H1 (cell line): ENCODE data around the gene TCERG1L. TPM values are rescaled to one million over a fixed set of nuclear protein-coding genes. Genes with fewer than 3 reads are reported as not detected.

Experiments
- CTCF ChIA-PET: fragments of 300-600 bp; sonication (Branson Sonifier 250); formaldehyde crosslinking; loops from one replicate; lab custom pipeline; 2021; ENCODE audit not compliant: partially characterized antibody; lab: Charles Lee
- POLR2A ChIA-PET: fragments of 300-600 bp; sonication (Branson Sonifier 250); formaldehyde crosslinking; loops from one replicate; lab custom pipeline; 2021; ENCODE audit warnings: inconsistent platforms; ENCODE audit not compliant: partially characterized antibody; lab: Charles Lee
- DNase-seq, 2 experiments: peaks; one replicate each; pipeline versions ENCODE4 v3.0.0 to v3.0.0-alpha.2; 2010 to 2022; ENCODE audit warnings: low spot score in 2 of 2, low read depth in 1 of 2, mixed read lengths in 1 of 2
- FAIRE-seq: peaks from 2 replicates; lab custom pipeline; 2011; peaks lifted over from hg19 to GRCh38; lab: Jason Lieb, UNC
- H2AFZ ChIP-seq: 2 replicates; pipeline ENCODE4 v1.8.1; 2012; ENCODE audit warnings: low read length, inconsistent platforms
- H2AK5ac ChIP-seq: 2 replicates; pipeline ENCODE4 v1.6.1; 2013; ENCODE audit warnings: low read depth, low read length
- H2BK120ac ChIP-seq: replicated peaks from 2 replicates; pipeline ENCODE3; 2013; ENCODE audit warnings: low read depth, low read length, inconsistent platforms
- H2BK12ac ChIP-seq: 2 replicates; pipeline ENCODE4 v1.6.1; 2013; ENCODE audit warnings: low read depth, low read length
- H2BK15ac ChIP-seq: 2 replicates; pipeline ENCODE4 v1.6.1; 2013; ENCODE audit warnings: low read length
- H2BK20ac ChIP-seq: 2 replicates; pipeline ENCODE4 v1.6.1; 2013; ENCODE audit warnings: low read length
- H2BK5ac ChIP-seq: 2 replicates; pipeline ENCODE4 v1.6.1; 2013; ENCODE audit warnings: low read depth, low read length
- H3K14ac ChIP-seq: 2 replicates; pipeline ENCODE4 v1.6.1; 2013; ENCODE audit warnings: inconsistent platforms; ENCODE audit not compliant: insufficient read length
- H3K18ac ChIP-seq: 2 replicates; pipeline ENCODE4 v1.6.1; 2013; ENCODE audit warnings: low read length; ENCODE audit errors: extremely low read depth
- H3K23ac ChIP-seq: 2 replicates; pipeline ENCODE4 v1.6.1; 2013; ENCODE audit warnings: inconsistent platforms; ENCODE audit not compliant: insufficient read length
- H3K23me2 ChIP-seq: 2 replicates; pipeline ENCODE4 v1.6.1; 2013; ENCODE audit warnings: low read depth, low read length
- H3K27ac ChIP-seq: 2 replicates; pipeline ENCODE4 v1.6.1; 2011; ENCODE audit warnings: low read depth, low read length, inconsistent platforms
- H3K27me3 ChIP-seq, 4 experiments: replicated peaks in 1 of 4; 1 replicate in 1 of 4; 2 replicates in 3 of 4; pipeline versions ENCODE4 v1.6.1 to v1.8.1; 2011 to 2013; ENCODE audit warnings: low read length in 3 of 4, mild to moderate bottlenecking in 3 of 4, inconsistent platforms in 2 of 4, mixed read lengths in 2 of 4, moderate library complexity in 1 of 4; ENCODE audit not compliant: control insufficient read depth in 3 of 4, insufficient read depth in 3 of 4; ENCODE audit errors: extremely low read depth in 1 of 4
- H3K36me3 ChIP-seq, 4 experiments: 2 replicates each; pipeline versions ENCODE4 v1.6.1 to v1.8.1; 2011 to 2013; ENCODE audit warnings: mild to moderate bottlenecking in 4 of 4, low read length in 3 of 4, moderate library complexity in 2 of 4, control low read depth in 1 of 4, inconsistent platforms in 1 of 4; ENCODE audit not compliant: insufficient read depth in 4 of 4, control insufficient read depth in 2 of 4
- H3K4ac ChIP-seq: replicated peaks from 2 replicates; pipeline ENCODE3; 2013; ENCODE audit warnings: low read length, low read depth, mixed read lengths, inconsistent platforms; ENCODE audit not compliant: insufficient read length
- H3K4me1 ChIP-seq, 4 experiments: replicated peaks in 1 of 4; 1 replicate in 1 of 4; 2 replicates in 3 of 4; pipeline versions ENCODE4 v1.6.1 to v1.8.1; 2011 to 2013; ENCODE audit warnings: low read length in 3 of 4, inconsistent platforms in 2 of 4, mixed read lengths in 1 of 4; ENCODE audit not compliant: insufficient read depth in 4 of 4, control insufficient read depth in 3 of 4
- H3K4me2 ChIP-seq, 2 experiments: 2 replicates each; pipeline versions ENCODE4 v1.6.1 to v1.8.1; 2011 to 2013; ENCODE audit warnings: low read depth in 2 of 2, low read length in 2 of 2, control low read depth in 1 of 2, inconsistent platforms in 1 of 2, mild to moderate bottlenecking in 1 of 2; ENCODE audit not compliant: insufficient read depth in 1 of 2
- H3K4me3 ChIP-seq, 4 experiments: fragments of 200-600, 300-600 bp in 1 of 4; sonication (generic), shearing (Covaris generic), sonication (Bioruptor Twin) in 1 of 4; 2 replicates each; pipeline versions ENCODE4 v1.5.1 to v1.8.1; 2011 to 2016; ENCODE audit warnings: low read length in 4 of 4, low read depth in 3 of 4, control low read depth in 2 of 4, inconsistent platforms in 2 of 4, mild to moderate bottlenecking in 2 of 4, mixed read lengths in 1 of 4, moderate library complexity in 1 of 4; ENCODE audit not compliant: insufficient read depth in 2 of 4; ENCODE audit errors: extremely low read depth in 1 of 4
- H3K56ac ChIP-seq: replicated peaks from 2 replicates; pipeline ENCODE3; 2013; ENCODE audit warnings: low read depth, mild to moderate bottlenecking, mixed read lengths, low read length, inconsistent platforms; ENCODE audit not compliant: insufficient read length
- H3K79me1 ChIP-seq: 2 replicates; pipeline ENCODE4 v1.6.1; 2013; ENCODE audit warnings: low read depth, low read length, control low read depth
- H3K79me2 ChIP-seq, 2 experiments: 2 replicates each; pipeline versions ENCODE4 v1.6.1 to v1.8.1; 2012 to 2013; ENCODE audit warnings: low read length in 2 of 2, mild to moderate bottlenecking in 2 of 2, inconsistent platforms in 1 of 2; ENCODE audit not compliant: insufficient read depth in 2 of 2, control insufficient read depth in 1 of 2
- H3K9ac ChIP-seq, 4 experiments: replicated peaks in 1 of 4; 1 replicate in 1 of 4; 2 replicates in 3 of 4; pipeline versions ENCODE4 v1.6.1 to v1.8.1; 2011 to 2013; ENCODE audit warnings: low read depth in 3 of 4, low read length in 3 of 4, control low read depth in 2 of 4, mild to moderate bottlenecking in 2 of 4, moderate library complexity in 2 of 4, inconsistent platforms in 1 of 4; ENCODE audit errors: extremely low read depth in 1 of 4
- H3K9me3 ChIP-seq, 2 experiments: 2 replicates each; pipeline versions ENCODE4 v1.6.1 to v1.8.1; 2012 to 2013; ENCODE audit warnings: mild to moderate bottlenecking in 2 of 2, moderate library complexity in 2 of 2, control low read depth in 1 of 2, inconsistent platforms in 1 of 2, low read depth in 1 of 2, low read length in 1 of 2, mixed read lengths in 1 of 2; ENCODE audit not compliant: insufficient read depth in 2 of 2
- H4K20me1 ChIP-seq, 2 experiments: replicated peaks in 1 of 2; 2 replicates each; pipeline versions ENCODE3 to v1.8.1; 2011 to 2013; ENCODE audit warnings: inconsistent platforms in 2 of 2, low read length in 2 of 2, mild to moderate bottlenecking in 1 of 2; ENCODE audit not compliant: insufficient read depth in 2 of 2, control insufficient read depth in 1 of 2
- H4K5ac ChIP-seq: 2 replicates; pipeline ENCODE4 v1.6.1; 2013; ENCODE audit warnings: low read length, low read depth, mixed read lengths, inconsistent platforms; ENCODE audit not compliant: insufficient read length
- H4K8ac ChIP-seq: 2 replicates; pipeline ENCODE4 v1.8.0; 2013; ENCODE audit warnings: mild to moderate bottlenecking, moderate library complexity, low read length, inconsistent platforms; ENCODE audit not compliant: insufficient read depth; ENCODE audit errors: extremely low read depth
- H4K91ac ChIP-seq: replicated peaks from 2 replicates; pipeline ENCODE3; 2013; ENCODE audit warnings: low read length, mixed read lengths, inconsistent platforms; ENCODE audit not compliant: insufficient read length
- FOSL1 ChIP-seq: IDR thresholded peaks from 2 replicates; pipeline ENCODE4 v1.6.1; 2011; ENCODE audit warnings: mild to moderate bottlenecking, low read depth, low read length, moderate library complexity; ENCODE audit not compliant: insufficient read depth
- WGBS, 2 experiments: shearing (Covaris generic) in 1 of 2; methylation state at CpG; one replicate each; pipeline versions ENCODE4 v1.1.6 to v1.1.7; 2013 to 2015; ENCODE audit warnings: low lambda C conversion rate in 2 of 2, mixed read lengths in 2 of 2, inconsistent platforms in 1 of 2, low coverage in 1 of 2, missing lambda C conversion rate in 1 of 2; ENCODE audit not compliant: insufficient replicate concordance in 2 of 2, insufficient coverage in 1 of 2, insufficient read length in 1 of 2; ENCODE audit errors: extremely low coverage in 1 of 2, missing lambda C conversion rate in 1 of 2; 5-methylcytosine and 5-hydroxymethylcytosine counted together
- polyA plus RNA-seq, 7 experiments: library from polyadenylated mRNA; depleted of rRNA in 3 of 7; stranded (reverse) in 5 of 7; unstranded in 2 of 7; fragments of >200 nt in 5 of 7; fragments of 200-250 nt in 2 of 7; gene quantifications; 1 replicate in 5 of 7; 2 replicates in 1 of 7; 4 replicates in 1 of 7; pipeline versions ENCODE4 v1.2.1 to v1.2.3, GENCODE V29; 2011 to 2013; ENCODE audit warnings: missing spikeins in 2 of 7, mixed read lengths in 2 of 7
- total RNA-seq: library from RNA; stranded (reverse); fragmentation: NEBNext Ultra II Directional; extraction: Animal tissue kit (Norgen Biotek cat#: 25700); gene quantifications from 2 replicates; pipeline ENCODE4 v1.2.1, GENCODE V29; 2021

TCERG1L gene
- total and polyA plus RNA-seq, 2 of the 8 experiments (the other 6 are each of a cell fraction or from before 2014, with no cell fraction given) = 3.9 to 6.9 TPM

DNA sequence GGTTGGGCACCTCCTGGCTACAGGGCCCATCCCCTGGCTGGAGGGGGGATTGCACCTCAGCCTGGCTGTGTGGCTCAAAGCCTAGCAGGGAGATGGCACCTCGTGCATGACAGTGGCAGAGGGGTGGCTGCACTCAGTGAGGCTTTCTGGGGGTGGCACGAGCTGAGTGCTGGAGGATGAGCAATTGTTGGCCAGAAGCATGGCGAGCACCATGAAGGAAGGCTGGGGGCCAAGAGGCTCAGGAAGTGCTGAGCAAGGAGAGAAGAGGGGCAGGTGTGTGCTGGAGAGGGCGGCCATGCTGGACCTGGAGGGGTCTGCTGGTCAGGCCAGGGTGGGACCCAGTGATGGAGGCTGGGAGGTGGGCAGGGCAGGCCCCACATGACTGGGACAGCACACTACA, 65.4 kb downstream of the TCERG1L start:
- Histone ChIP-seq H4K5ac (no peak overlapping the region), H3K27me3 (no peaks in the 10 kb centered on the region), H2BK5ac (no peak overlapping the region), H3K27ac (no peak overlapping the region), H3K79me1 (peaks cover 4% of the 10 kb centered on the region; the same call in 1 of the 2 replicates), H2BK20ac (no peak overlapping the region), H2BK12ac (no peak overlapping the region), H2AFZ (no peak overlapping the region), H2BK120ac (no peak overlapping the region), H3K23ac (no peak overlapping the region), H3K9ac (no peak overlapping the region), H3K14ac (no peak overlapping the region), H2AK5ac (no peak overlapping the region), H3K56ac (no peak overlapping the region), H4K8ac (no peak overlapping the region), H3K9me3 (no peaks in the 10 kb centered on the region), H2BK15ac (no peak overlapping the region), H3K4me2 (no peak overlapping the region), H3K4ac (no peak overlapping the region), H3K79me2 (no peaks in the 10 kb centered on the region), H3K23me2 (peaks cover 5% of the 10 kb centered on the region; the same call in 1 of the 2 replicates), H4K91ac (no peak overlapping the region), H3K4me1 (peaks cover 0 to 5% (median 2%) of the 10 kb centered on the region in 4 experiments; a peak in 3 of 7 replicates), H3K18ac (no peak overlapping the region), H4K20me1 (peaks cover 0 to 3% of the 10 kb centered on the region in 2 experiments), H3K36me3 (no peaks in the 10 kb centered on the region), H3K4me3 (no peak overlapping the region)
- 79% methylated on average over 4 of the region's 4 CpGs; no CpG with 5 or more reads in 1 of the 2 experiments for WGBS, 2 experiments
- ChIA-PET CTCF (interaction anchor here (0.5 to 1.6 kb wide), 3 partner anchors 18 to 158 kb away, joined by 3 to 4 read pairs (median 4); no protein-coding TSS in a partner anchor), POLR2A (no interaction called here)
- TF ChIP-seq FOSL1 = no peak
- no peak for DNase-seq
- no peak for FAIRE-seq
